BE2C (cell line): ENCODE results near the gene TGM2.

Source experiments
- DNase-seq: peaks from one replicate; pipeline ENCODE4 v3.0.0-alpha.2; 2020
- H3K27me3 ChIP-seq: fragments of 250-450 bp; sonication (Bioruptor Pico); 2 replicates; pipeline ENCODE4 v1.5.1; 2020; ENCODE audit warnings: mild to moderate bottlenecking
- H3K36me3 ChIP-seq: fragments of 250-450 bp; sonication (Bioruptor Pico); 2 replicates; pipeline ENCODE4 v1.5.1; 2020; ENCODE audit warnings: mild to moderate bottlenecking
- H3K4me1 ChIP-seq: fragments of 250-450 bp; sonication (Bioruptor Pico); 2 replicates; pipeline ENCODE4 v1.5.1; 2020
- H3K4me3 ChIP-seq: 2 replicates; pipeline ENCODE4 v1.5.1; 2011; ENCODE audit warnings: low read depth, low read length
- H3K9me3 ChIP-seq: fragments of 250-450 bp; sonication (Bioruptor Pico); 2 replicates; pipeline ENCODE4 v1.5.1; 2020
- CTCF ChIP-seq: IDR thresholded peaks from 2 replicates; pipeline ENCODE4 v1.5.1; 2012; ENCODE audit warnings: mild to moderate bottlenecking, low read depth, low read length

Gene TGM2

GRCh38 chr20:38162878-38163875 is 1.9 kb downstream of the TGM2 start:
- Histone ChIP-seq H3K9me3 (no peaks in the 10 kb centered on the region), H3K4me3 (no peak overlapping the region), H3K36me3 (no peaks in the 10 kb centered on the region), H3K27me3 (no peaks in the 10 kb centered on the region), H3K4me1 (no peaks in the 10 kb centered on the region; the same call in 1 of the 2 replicates)
- TF ChIP-seq CTCF, result no peak
- DNase-seq, result no peak

GRCh38 chr20:38162149-38162548 is 2.9 kb downstream of the TGM2 start:
- Histone ChIP-seq H3K4me1 (no peaks in the 10 kb centered on the region; the same call in 1 of the 2 replicates), H3K9me3 (no peaks in the 10 kb centered on the region), H3K4me3 (no peak overlapping the region), H3K36me3 (no peaks in the 10 kb centered on the region), H3K27me3 (no peaks in the 10 kb centered on the region)
- DNase-seq, result no peak
- no peak for TF ChIP-seq CTCF

GRCh38 chr20:38161412-38161774 is 3.7 kb downstream of the TGM2 start:
- H3K4me1 ChIP-seq, result no peaks in the 10 kb centered on the region; the same call in 1 of the 2 replicates

GRCh38 chr20:38159957-38160756 is 4.9 kb downstream of the TGM2 start:
- H3K9me3 ChIP-seq, result no peaks in the 10 kb centered on the region
- H3K4me3 ChIP-seq, result no peak overlapping the region
- DNase-seq, result no peak
- H3K4me1 ChIP-seq, result no peaks in the 10 kb centered on the region; the same call in 1 of the 2 replicates
- no peak for TF ChIP-seq CTCF
- no peaks in the 10 kb centered on the region for H3K36me3 ChIP-seq
- H3K27me3 ChIP-seq, result no peaks in the 10 kb centered on the region

More at GRCh38 chr20:38161412-38161774, 3.7 kb downstream of the TGM2 start:
- Histone ChIP-seq H3K4me3 (no peak overlapping the region), H3K27me3 (no peaks in the 10 kb centered on the region), H3K36me3 (no peaks in the 10 kb centered on the region), H3K9me3 (no peaks in the 10 kb centered on the region)
- DNase-seq, result no peak
- TF ChIP-seq CTCF, result no peak

- no peak for DNase-seq
- H3K4me1 ChIP-seq, result no peaks in the 10 kb centered on the region; the same call in 1 of the 2 replicates
- TF ChIP-seq CTCF, result no peak
These were observed 5.5 kb downstream of the TGM2 start for GRCh38 chr20:38159566-38159956.

More at GRCh38 chr20:38159566-38159956, 5.5 kb downstream of the TGM2 start:
- H3K4me3 ChIP-seq, result no peak overlapping the region
- H3K9me3 ChIP-seq, result no peaks in the 10 kb centered on the region
- H3K27me3 ChIP-seq, result no peaks in the 10 kb centered on the region
- H3K36me3 ChIP-seq, result no peaks in the 10 kb centered on the region
